Measurements from ENCODE around the gene EEF1AKMT3.

EEF1AKMT3 gene

GRCh38 chr12:57727758-57728395, 44.5 kb upstream of the EEF1AKMT3 start:
- no peaks in the 10 kb centered on the region for H3K9me3 ChIP-seq
- no peak overlapping the region for H3K27ac ChIP-seq
- no peak for DNase-seq
- H3K4me1 ChIP-seq = peaks cover 0 to 19% (median 15%) of the 10 kb centered on the region in 4 donors
- TF ChIP-seq CTCF (IDR thresholded peaks at IDR 0.05) = no peak
- intact Hi-C loops (cut with DNase I; ENCODE audit: low total_unique reads) = loop anchor here (10.0 kb wide), 1 partner anchor 177 kb away; no protein-coding TSS in a partner anchor
- H3K4me3 ChIP-seq = no peak overlapping the region
- peaks cover 0 to 41% of the 10 kb centered on the region in 2 donors for H3K27me3 ChIP-seq
- no peaks in the 10 kb centered on the region for H3K36me3 ChIP-seq

- TF ChIP-seq CTCF (IDR thresholded peaks at IDR 0.05) = no peak
- Histone ChIP-seq H3K36me3 (no peaks in the 10 kb centered on the region), H3K4me3 (no peak overlapping the region), H3K27ac (no peak overlapping the region), H3K4me1 (peaks cover 0 to 19% (median 15%) of the 10 kb centered on the region in 4 donors), H3K27me3 (peaks cover 0 to 53% of the 10 kb centered on the region in 2 donors), H3K9me3 (no peaks in the 10 kb centered on the region)
- intact Hi-C loops (cut with DNase I; ENCODE audit: low total_unique reads) = loop anchor here (10.0 kb wide), 1 partner anchor 175 kb away; no protein-coding TSS in a partner anchor
- no peak for DNase-seq
These were observed 43.0 kb upstream of the EEF1AKMT3 start for GRCh38 chr12:57729321-57729844.

GRCh38 chr12:57730336-57731067, 41.9 kb upstream of the EEF1AKMT3 start:
- H3K4me1 ChIP-seq = peaks cover 0 to 22% (median 15%) of the 10 kb centered on the region in 4 donors
- intact Hi-C loops (cut with DNase I; ENCODE audit: low total_unique reads) = no loop called here
- no peak for DNase-seq
- no peak for TF ChIP-seq CTCF (IDR thresholded peaks at IDR 0.05)
- H3K27ac ChIP-seq = no peak overlapping the region
- H3K36me3 ChIP-seq = no peaks in the 10 kb centered on the region
- peaks cover 0 to 55% of the 10 kb centered on the region in 2 donors for H3K27me3 ChIP-seq
- H3K9me3 ChIP-seq = no peaks in the 10 kb centered on the region
- no peak overlapping the region for H3K4me3 ChIP-seq

- no peak overlapping the region for H3K4me3 ChIP-seq
- no peak for TF ChIP-seq CTCF (IDR thresholded peaks at IDR 0.05)
- intact Hi-C loops (cut with DNase I; ENCODE audit: low total_unique reads) = no loop called here
- H3K27ac ChIP-seq = no peak overlapping the region
- peaks cover 0 to 24% (median 13%) of the 10 kb centered on the region in 4 donors for H3K4me1 ChIP-seq
- H3K36me3 ChIP-seq = no peaks in the 10 kb centered on the region
- no peaks in the 10 kb centered on the region for H3K9me3 ChIP-seq
- H3K27me3 ChIP-seq = peaks cover 0 to 58% of the 10 kb centered on the region in 2 donors
- no peak for DNase-seq
These were observed 40.9 kb upstream of the EEF1AKMT3 start for GRCh38 chr12:57731411-57732080.

GRCh38 chr12:57732270-57732669, 40.1 kb upstream of the EEF1AKMT3 start:
- Histone ChIP-seq H3K4me3 (no peak overlapping the region), H3K27ac (no peak overlapping the region), H3K4me1 (peaks cover under 1 to 24% (median 16%) of the 10 kb centered on the region in 4 donors), H3K9me3 (no peaks in the 10 kb centered on the region), H3K27me3 (peaks cover 3 to 59% of the 10 kb centered on the region in 2 donors), H3K36me3 (no peaks in the 10 kb centered on the region)
- intact Hi-C loops (cut with DNase I; ENCODE audit: low total_unique reads) = no loop called here
- TF ChIP-seq CTCF (IDR thresholded peaks at IDR 0.05) = no peak
- DNase-seq = no peak
